ENCODE data around the gene CLK2.

The CLK2 gene

DNA sequence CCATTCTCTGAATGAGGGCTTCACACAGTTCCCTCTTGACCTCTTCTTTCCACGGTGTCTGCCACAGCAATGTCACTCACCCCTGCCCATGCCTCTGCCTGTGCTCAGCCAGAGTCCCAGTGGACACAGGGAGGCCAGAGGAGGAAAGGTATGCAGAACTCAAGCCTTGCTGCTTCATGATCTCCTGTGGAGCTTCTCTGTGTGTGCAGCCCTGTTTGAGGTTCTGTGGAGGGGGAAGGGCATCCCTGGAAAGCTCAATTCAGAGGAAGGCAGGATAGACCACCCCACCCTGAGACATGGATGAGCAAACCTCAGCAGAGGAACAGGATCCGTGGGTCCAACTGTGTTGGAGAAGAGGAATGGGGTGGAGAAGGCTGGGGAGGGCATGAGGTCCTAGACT, 6.0 kb upstream of the CLK2 start:
- TF ChIP-seq, protein P1, sequence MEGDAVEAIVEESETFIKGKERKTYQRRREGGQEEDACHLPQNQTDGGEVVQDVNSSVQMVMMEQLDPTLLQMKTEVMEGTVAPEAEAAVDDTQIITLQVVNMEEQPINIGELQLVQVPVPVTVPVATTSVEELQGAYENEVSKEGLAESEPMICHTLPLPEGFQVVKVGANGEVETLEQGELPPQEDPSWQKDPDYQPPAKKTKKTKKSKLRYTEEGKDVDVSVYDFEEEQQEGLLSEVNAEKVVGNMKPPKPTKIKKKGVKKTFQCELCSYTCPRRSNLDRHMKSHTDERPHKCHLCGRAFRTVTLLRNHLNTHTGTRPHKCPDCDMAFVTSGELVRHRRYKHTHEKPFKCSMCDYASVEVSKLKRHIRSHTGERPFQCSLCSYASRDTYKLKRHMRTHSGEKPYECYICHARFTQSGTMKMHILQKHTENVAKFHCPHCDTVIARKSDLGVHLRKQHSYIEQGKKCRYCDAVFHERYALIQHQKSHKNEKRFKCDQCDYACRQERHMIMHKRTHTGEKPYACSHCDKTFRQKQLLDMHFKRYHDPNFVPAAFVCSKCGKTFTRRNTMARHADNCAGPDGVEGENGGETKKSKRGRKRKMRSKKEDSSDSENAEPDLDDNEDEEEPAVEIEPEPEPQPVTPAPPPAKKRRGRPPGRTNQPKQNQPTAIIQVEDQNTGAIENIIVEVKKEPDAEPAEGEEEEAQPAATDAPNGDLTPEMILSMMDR (conservative IDR thresholded peaks at IDR 0.05; ENCODE audit: low read depth) = no peak
- DNase-seq (ENCODE audit: low spot score) = no peak
- ChIA-PET POLR2A (ENCODE audit: low non-redundant PET) (no interaction called here), CTCF (interaction anchor here (1.1 kb wide), 1 partner anchor 16 kb away, joined by 4 read pairs; no protein-coding TSS in a partner anchor)
- H3K27ac ChIP-seq = peak overlapping the region; percentile 74

GRCh38 chr1:155278689-155279160, 5.4 kb upstream of the CLK2 start:
- H3K27ac ChIP-seq = peak overlapping the region; percentile 74
- CTCF ChIA-PET = interaction anchor here (0.5 to 1.3 kb wide), 7 partner anchors 15 to 312 kb away, joined by 3 to 4 read pairs (median 3); no protein-coding TSS in a partner anchor
- POLR2A ChIA-PET (ENCODE audit: low non-redundant PET) = interaction anchor here (0.6 kb wide), 1 partner anchor 27 kb away, joined by 3 read pairs; no protein-coding TSS in a partner anchor
- TF ChIP-seq, protein P1 (conservative IDR thresholded peaks at IDR 0.05; ENCODE audit: low read depth) = no peak
- DNase-seq (ENCODE audit: low spot score) = no peak

DNA sequence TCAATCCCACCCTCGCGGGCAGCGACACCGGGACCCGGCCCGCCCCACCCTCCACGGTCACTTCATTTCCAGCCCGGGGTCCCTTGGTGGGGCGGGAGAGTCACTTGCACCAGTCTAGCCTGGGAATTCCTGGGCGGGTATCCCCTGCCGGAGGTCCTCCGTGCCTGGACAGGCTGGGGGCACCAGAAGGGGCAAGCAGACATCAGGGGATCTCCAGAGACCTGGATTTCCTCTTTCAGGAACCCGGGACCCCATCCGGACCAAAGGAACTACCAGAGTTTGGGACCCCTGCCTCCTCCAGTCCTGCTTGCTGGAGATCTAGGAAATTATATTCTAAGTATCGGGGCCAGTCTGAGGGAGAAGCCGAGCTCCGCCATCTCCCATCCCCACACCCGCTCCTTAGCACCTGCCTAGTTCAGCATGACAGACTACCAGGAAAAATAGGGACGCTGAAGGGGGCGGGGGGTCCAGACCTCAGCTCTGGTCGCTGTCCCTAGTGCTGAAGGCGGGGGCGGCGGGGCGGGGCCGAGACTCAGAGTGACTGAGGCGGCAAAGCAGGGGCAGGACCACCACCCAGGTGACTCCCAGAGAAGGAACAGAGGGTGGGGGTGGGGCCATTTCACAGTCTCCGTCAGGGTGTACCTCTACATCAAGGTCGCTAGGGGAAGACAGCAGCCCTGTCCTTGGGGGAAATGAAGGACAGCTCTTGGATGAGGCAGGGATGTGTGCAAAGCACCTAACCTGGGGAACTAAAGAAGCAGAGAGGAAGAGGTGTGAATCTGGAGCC, 4.8 kb upstream of the CLK2 start:
- POLR2A ChIA-PET (ENCODE audit: low non-redundant PET) = interaction anchor here (0.6 to 0.7 kb wide), 2 partner anchors 28 to 34 kb away, joined by 3 read pairs; no protein-coding TSS in a partner anchor
- TF ChIP-seq, protein P1 (conservative IDR thresholded peaks at IDR 0.05; ENCODE audit: low read depth) = peak; percentile 43
- peak overlapping the region; percentile 74 for H3K27ac ChIP-seq
- CTCF ChIA-PET = interaction anchor here (0.5 to 1.3 kb wide), 10 partner anchors 12 to 313 kb away, joined by 3 to 4 read pairs (median 4); no protein-coding TSS in a partner anchor
- DNase-seq (ENCODE audit: low spot score) = peak; percentile 58

DNA sequence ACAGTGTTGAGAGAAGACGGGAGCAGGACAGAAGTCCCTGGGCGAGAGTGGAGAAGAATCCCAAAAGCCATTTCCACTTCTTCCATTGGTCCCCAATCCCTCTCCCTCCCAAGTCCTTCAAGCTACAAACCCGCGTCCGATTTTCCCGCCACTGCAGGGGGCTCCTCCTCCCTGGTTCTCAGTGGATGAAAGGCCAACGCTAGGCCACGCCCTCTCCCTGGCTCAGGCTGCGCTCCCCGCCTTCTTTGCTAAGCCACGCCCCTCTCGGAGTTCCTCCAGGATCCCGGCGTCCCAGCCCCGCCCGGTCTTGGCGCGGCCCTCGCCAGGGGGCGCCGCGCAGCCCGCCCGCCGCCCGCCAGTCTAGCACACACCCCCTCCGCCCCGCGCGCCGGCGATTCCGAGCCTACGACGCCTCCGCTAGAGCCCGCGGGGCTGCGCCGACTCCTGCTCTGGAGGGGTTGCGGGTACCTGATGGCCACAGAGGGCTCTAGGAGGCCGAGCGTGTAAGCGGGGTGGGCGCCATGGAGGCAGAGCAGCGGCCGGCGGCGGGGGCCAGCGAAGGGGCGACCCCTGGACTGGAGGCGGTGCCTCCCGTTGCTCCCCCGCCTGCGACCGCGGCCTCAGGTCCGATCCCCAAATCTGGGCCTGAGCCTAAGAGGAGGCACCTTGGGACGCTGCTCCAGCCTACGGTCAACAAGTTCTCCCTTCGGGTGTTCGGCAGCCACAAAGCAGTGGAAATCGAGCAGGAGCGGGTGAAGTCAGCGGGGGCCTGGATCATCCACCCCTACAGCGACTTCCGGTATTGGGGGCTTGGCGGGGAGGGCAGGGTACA, 4.0 kb upstream of the CLK2 start, which contains the start of gene HCN3:
HCN3 (plus strand) TSS at position 394 of the 832 bp plus-strand sequence; CDS start at position 522, 128 bp downstream.
- POLR2A ChIA-PET (ENCODE audit: low non-redundant PET) = interaction anchor here (0.7 kb wide), 1 partner anchor 35 kb away, joined by 3 read pairs; no protein-coding TSS in a partner anchor
- CTCF ChIA-PET = interaction anchor here (0.7 to 1.4 kb wide), 7 partner anchors 11 to 74 kb away, joined by 3 to 7 read pairs (median 4); partner anchors contain the start of gene RUSC1
- TF ChIP-seq, protein P1 (conservative IDR thresholded peaks at IDR 0.05; ENCODE audit: low read depth) = peak; percentile 86
- H3K27ac ChIP-seq = peak within 1 kb of the TSS; percentile 74
- peak; percentile 98 for DNase-seq (ENCODE audit: low spot score)

DNA sequence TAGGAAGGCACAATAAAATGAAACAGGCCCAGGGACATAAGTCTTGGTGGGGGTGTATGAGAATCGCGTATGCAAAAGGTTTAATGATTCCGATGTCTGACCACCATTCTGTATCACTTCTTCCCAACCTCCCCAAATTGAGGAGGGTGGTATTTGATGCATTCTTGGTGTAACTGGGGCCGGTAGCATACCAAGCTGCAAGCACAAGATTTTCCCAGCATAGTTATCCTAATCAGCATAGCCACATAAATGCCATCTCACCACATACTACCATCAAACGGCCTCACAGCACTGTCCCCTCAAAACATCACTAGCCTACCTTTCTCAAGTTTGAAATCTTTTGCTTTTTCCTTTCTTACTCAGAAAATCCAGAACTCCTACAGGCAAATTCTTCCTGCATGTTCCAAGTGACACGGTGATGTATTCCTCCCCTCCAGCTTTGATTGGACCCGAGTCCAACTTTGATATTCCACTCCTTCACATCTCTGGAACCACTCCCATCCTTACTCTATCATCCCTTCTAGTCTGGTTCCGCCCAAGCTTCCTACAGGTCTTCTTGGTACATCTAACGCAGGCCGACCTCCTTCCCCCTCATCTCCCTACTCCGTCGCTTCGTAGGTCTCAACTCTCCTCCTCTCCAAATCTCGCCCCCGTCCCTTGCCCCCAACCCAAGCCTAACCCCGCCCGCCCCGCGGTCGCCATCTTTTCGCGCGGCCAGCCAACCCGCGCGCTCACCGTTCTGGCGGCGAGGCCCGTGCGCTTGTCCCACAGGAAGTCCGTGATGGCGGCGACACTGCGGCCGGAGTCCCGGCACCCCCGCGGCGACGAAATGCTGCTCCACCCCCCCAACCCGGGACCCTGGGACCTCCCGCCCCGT, 600 bp downstream of the CLK2 start:
- peak; percentile 49 for DNase-seq (ENCODE audit: low spot score)
- TF ChIP-seq, protein P1 (conservative IDR thresholded peaks at IDR 0.05; ENCODE audit: low read depth) = no peak
- ChIA-PET POLR2A (ENCODE audit: low non-redundant PET) (interaction anchor here (0.9 to 1.1 kb wide), 2 partner anchors 11 to 51 kb away, joined by 3 to 5 read pairs; partner anchors contain the start of gene SCAMP3), CTCF (interaction anchor here (1.8 kb wide), 1 partner anchor 22 kb away, joined by 8 read pairs; no protein-coding TSS in a partner anchor)
- peak overlapping the region; percentile 96 for H3K27ac ChIP-seq
